Measurements from ENCODE around the gene TRIM10.
"Not testable (repeated sequence)": the region's sequence is repeated elsewhere in the genome, so short reads cannot be mapped to it uniquely, and the experiment has no call there.

TRIM10 gene

GRCh38 chr6:30171677-30172471, 10.9 kb upstream of the TRIM10 start:
- peak; percentile 12 for DNase-seq

GRCh38 chr6:30169658-30170614, 8.9 kb upstream of the TRIM10 start:
- peak; percentile 65 for DNase-seq

GRCh38 chr6:30168741-30169140, 7.7 kb upstream of the TRIM10 start:
- no peak for DNase-seq

GRCh38 chr6:30167101-30167500, 6.1 kb upstream of the TRIM10 start:
- DNase-seq: no peak

- not testable (repeated sequence) for DNase-seq
These were observed 4.2 kb upstream of the TRIM10 start for GRCh38 chr6:30165238-30165637.

- DNase-seq: no peak
These were observed 3.7 kb upstream of the TRIM10 start for GRCh38 chr6:30164714-30165113.

- DNase-seq: no peak
These were observed 3.1 kb upstream of the TRIM10 start for GRCh38 chr6:30163918-30164654.

- DNase-seq: no peak
These were observed 2.3 kb upstream of the TRIM10 start, which contains the start of gene TRIM15 for GRCh38 chr6:30163090-30163917. TRIM15 (plus strand) TSS chr6:30163546; CDS start chr6:30163685, 139 bp downstream.

- DNase-seq: no peak
These were observed 1.5 kb upstream of the TRIM10 start for GRCh38 chr6:30162265-30163089.

GRCh38 chr6:30160008-30160784, 815 bp downstream of the TRIM10 start:
- no peak for DNase-seq

GRCh38 chr6:30158475-30159040, 2.5 kb downstream of the TRIM10 start:
- DNase-seq: no peak

GRCh38 chr6:30157999-30158398, 3.0 kb downstream of the TRIM10 start:
- DNase-seq: no peak

GRCh38 chr6:30157581-30157980, 3.4 kb downstream of the TRIM10 start:
- peak; percentile 13 for DNase-seq

- DNase-seq: no peak
These were observed 4.2 kb downstream of the TRIM10 start for GRCh38 chr6:30156774-30157173.

- peak; percentile 80 for DNase-seq
These were observed 4.8 kb downstream of the TRIM10 start for GRCh38 chr6:30156262-30156599.

- DNase-seq: peak; percentile 19
These were observed 5.3 kb downstream of the TRIM10 start for GRCh38 chr6:30155520-30156261.

- peak; percentile 97 for DNase-seq
These were observed 6.1 kb downstream of the TRIM10 start for GRCh38 chr6:30154709-30155519.

- no peak for DNase-seq
These were observed 7.0 kb downstream of the TRIM10 start for GRCh38 chr6:30154061-30154460.
